Activated CD8-positive, alpha-beta T cell treated with anti-CD3 and anti-CD28 coated beads, Interleukin-2, amount 10 ng/mL, durations not matched to agents 7 days and 5 days (primary cell): ENCODE data around the gene POLR1D. TPM values are rescaled to one million over a fixed set of nuclear protein-coding genes. Genes with fewer than 3 reads are reported as not detected.

Experiments used
- ATAC-seq: fragments of 150-1000 bp; cut with Tn5 transposase; one replicate; pipeline ENCODE4 v1.10.0; 2021; ENCODE audit warnings: moderate library complexity
- CTCF ChIA-PET: fragments of 350-600 bp; sonication (Branson Sonifier 250); formaldehyde crosslinking; loops from one replicate; lab custom pipeline; 2021; ENCODE audit warnings: antibody characterized with exemption; lab: Charles Lee
- POLR2A ChIA-PET: fragments of 350-600 bp; sonication (Branson Sonifier 250); formaldehyde crosslinking; loops from one replicate; lab custom pipeline; 2021; ENCODE audit warnings: antibody characterized with exemption; lab: Charles Lee
- DNase-seq: peaks from one replicate; pipeline ENCODE4 v3.0.0-alpha.2; 2020
- H3K27ac Mint-ChIP-seq: one replicate; pipeline ENCODE4 v1.8.0; 2021; ENCODE audit warnings: mild to moderate bottlenecking, mixed read lengths
- H3K27me3 Mint-ChIP-seq: one replicate; pipeline ENCODE4 v1.8.0; 2021; ENCODE audit warnings: low read depth, mixed read lengths
- H3K36me3 Mint-ChIP-seq: one replicate; pipeline ENCODE4 v1.8.0; 2021; ENCODE audit warnings: low read depth, mixed read lengths
- H3K4me1 Mint-ChIP-seq: one replicate; pipeline ENCODE4 v1.8.0; 2021; ENCODE audit warnings: low read depth, mixed read lengths
- H3K4me3 Mint-ChIP-seq: one replicate; pipeline ENCODE4 v1.8.0; 2021; ENCODE audit warnings: mild to moderate bottlenecking, mixed read lengths
- H3K9me3 Mint-ChIP-seq: one replicate; pipeline ENCODE4 v1.8.0; 2022; ENCODE audit warnings: mixed read lengths; ENCODE audit not compliant: insufficient read depth
- total RNA-seq, 2 experiments: library from RNA; stranded (reverse); gene quantifications; one replicate each; pipeline ENCODE4 v1.2.3, GENCODE V29; 2021

Gene POLR1D
- total RNA-seq, 2 experiments from 2014 or later: 140 to 142 TPM

- DNase-seq (no peak), ATAC-seq (no peak)
- H3K27ac Mint-ChIP-seq: no peak overlapping the region
- ChIA-PET POLR2A (no interaction called here), CTCF (interaction anchor here (0.6 kb wide), 1 partner anchor 92 kb away, joined by 3 read pairs; no protein-coding TSS in a partner anchor)
- no peak overlapping the region for H3K4me3 Mint-ChIP-seq
- no peaks in the 10 kb centered on the region for H3K27me3 Mint-ChIP-seq
- H3K4me1 Mint-ChIP-seq: no peaks in the 10 kb centered on the region
- H3K9me3 Mint-ChIP-seq: no peaks in the 10 kb centered on the region
- peaks cover 9% of the 10 kb centered on the region for H3K36me3 Mint-ChIP-seq
These were observed 39.3 kb downstream of the POLR1D start for GRCh38 chr13:27661017-27661416.

DNA sequence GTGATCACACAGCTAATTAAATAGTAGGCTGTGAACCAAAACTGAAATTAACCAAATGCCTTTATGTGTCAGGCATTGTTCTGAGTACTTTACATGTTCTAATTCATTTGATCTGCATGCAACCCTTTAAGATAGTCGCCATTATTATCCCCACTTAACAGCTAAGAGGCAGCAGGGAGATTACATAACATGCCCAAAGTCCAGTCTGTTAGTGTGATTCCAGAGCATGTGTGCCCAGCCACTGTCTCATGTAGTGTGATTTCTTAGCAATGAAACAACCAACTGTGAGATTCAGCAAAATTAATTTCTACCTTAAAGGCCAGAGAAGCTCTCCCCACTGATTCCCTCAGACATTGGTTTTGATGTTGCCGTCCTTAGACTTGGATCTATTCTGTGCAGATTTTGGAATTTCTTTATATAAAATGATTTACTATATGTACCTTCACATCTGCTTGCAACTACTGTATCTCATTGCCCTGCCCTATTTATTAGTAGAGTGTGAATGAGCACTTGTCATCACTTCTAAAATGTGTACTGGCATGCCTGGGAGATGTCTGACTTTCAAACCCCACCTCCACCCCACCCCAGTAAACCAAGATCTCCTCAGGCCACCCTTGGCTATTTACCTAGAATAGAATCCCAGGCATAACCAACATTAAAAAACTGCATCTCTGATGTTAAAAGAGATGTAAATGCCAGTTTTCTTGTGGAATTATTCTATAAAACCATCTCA, 41.2 kb downstream of the POLR1D start:
- Mint-ChIP-seq H3K9me3 (no peaks in the 10 kb centered on the region), H3K36me3 (peaks cover 10% of the 10 kb centered on the region), H3K4me1 (no peaks in the 10 kb centered on the region), H3K27ac (no peak overlapping the region), H3K27me3 (no peaks in the 10 kb centered on the region), H3K4me3 (no peak overlapping the region)
- DNase-seq: no peak
- no peak for ATAC-seq
- POLR2A ChIA-PET: no interaction called here
- CTCF ChIA-PET: no interaction called here

GRCh38 chr13:27663947-27664346, 42.3 kb downstream of the POLR1D start:
- POLR2A ChIA-PET: no interaction called here
- no peak overlapping the region for H3K27ac Mint-ChIP-seq
- CTCF ChIA-PET: no interaction called here
- no peaks in the 10 kb centered on the region for H3K9me3 Mint-ChIP-seq
- DNase-seq (no peak), ATAC-seq (no peak)
- H3K4me3 Mint-ChIP-seq: no peak overlapping the region
- H3K27me3 Mint-ChIP-seq: no peaks in the 10 kb centered on the region
- H3K36me3 Mint-ChIP-seq: peaks cover 10% of the 10 kb centered on the region
- no peaks in the 10 kb centered on the region for H3K4me1 Mint-ChIP-seq

DNA sequence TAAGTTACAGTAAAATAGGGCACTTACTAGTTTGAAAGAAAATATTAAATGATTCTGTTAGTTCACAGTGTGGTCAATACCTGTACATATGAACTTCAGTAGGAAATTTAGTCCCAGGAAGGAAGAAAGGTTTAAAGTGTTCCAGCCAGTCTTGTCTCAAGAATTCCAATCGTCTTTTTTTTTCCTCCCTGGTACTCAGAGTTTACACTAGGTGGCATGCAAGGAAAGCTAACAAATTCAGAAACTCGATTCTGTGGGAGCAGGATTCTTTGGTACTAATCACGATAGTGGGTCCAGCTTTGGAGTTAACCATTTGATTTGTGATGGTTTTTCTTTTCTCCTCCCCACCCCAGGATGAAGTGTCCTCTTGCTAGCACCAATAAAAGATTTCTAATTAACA, 43.6 kb downstream of the POLR1D start:
- no peaks in the 10 kb centered on the region for H3K4me1 Mint-ChIP-seq
- POLR2A ChIA-PET: no interaction called here
- H3K4me3 Mint-ChIP-seq: no peak overlapping the region
- DNase-seq: no peak
- H3K36me3 Mint-ChIP-seq: peaks cover 10% of the 10 kb centered on the region
- H3K9me3 Mint-ChIP-seq: no peaks in the 10 kb centered on the region
- no peaks in the 10 kb centered on the region for H3K27me3 Mint-ChIP-seq
- CTCF ChIA-PET: no interaction called here
- H3K27ac Mint-ChIP-seq: no peak overlapping the region
- no peak for ATAC-seq

- no peaks in the 10 kb centered on the region for H3K9me3 Mint-ChIP-seq
- ChIA-PET POLR2A (no interaction called here), CTCF (no interaction called here)
- no peaks in the 10 kb centered on the region for H3K27me3 Mint-ChIP-seq
- DNase-seq (no peak), ATAC-seq (no peak)
- no peaks in the 10 kb centered on the region for H3K4me1 Mint-ChIP-seq
- peaks cover 8% of the 10 kb centered on the region for H3K36me3 Mint-ChIP-seq
- H3K27ac Mint-ChIP-seq: no peak overlapping the region
- H3K4me3 Mint-ChIP-seq: no peak overlapping the region
These were observed 44.1 kb downstream of the POLR1D start for GRCh38 chr13:27665761-27666160.

DNA sequence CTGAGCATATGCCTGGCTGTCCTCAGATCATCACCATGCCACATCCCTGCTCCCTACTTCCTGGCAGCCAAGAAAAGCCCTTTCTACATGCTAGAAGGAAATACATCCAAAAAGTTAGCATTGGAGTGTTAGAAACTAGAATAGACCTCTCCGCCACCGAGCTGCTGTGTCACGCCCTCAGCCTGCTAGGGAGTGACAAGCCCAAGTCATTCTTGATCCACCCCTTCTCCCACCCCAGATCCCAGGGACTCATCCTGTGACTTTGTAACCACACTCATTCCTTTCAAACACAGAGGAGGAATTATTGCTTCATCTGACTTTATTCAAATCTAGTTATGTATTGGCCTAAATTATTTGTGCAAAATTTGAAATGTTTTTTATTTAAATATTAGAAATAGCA, 45.3 kb downstream of the POLR1D start:
- peaks cover 10% of the 10 kb centered on the region for H3K36me3 Mint-ChIP-seq
- no peak overlapping the region for H3K27ac Mint-ChIP-seq
- CTCF ChIA-PET: no interaction called here
- DNase-seq (no peak), ATAC-seq (no peak)
- no peak overlapping the region for H3K4me3 Mint-ChIP-seq
- no peaks in the 10 kb centered on the region for H3K9me3 Mint-ChIP-seq
- no peaks in the 10 kb centered on the region for H3K4me1 Mint-ChIP-seq
- no peaks in the 10 kb centered on the region for H3K27me3 Mint-ChIP-seq
- POLR2A ChIA-PET: no interaction called here

DNA sequence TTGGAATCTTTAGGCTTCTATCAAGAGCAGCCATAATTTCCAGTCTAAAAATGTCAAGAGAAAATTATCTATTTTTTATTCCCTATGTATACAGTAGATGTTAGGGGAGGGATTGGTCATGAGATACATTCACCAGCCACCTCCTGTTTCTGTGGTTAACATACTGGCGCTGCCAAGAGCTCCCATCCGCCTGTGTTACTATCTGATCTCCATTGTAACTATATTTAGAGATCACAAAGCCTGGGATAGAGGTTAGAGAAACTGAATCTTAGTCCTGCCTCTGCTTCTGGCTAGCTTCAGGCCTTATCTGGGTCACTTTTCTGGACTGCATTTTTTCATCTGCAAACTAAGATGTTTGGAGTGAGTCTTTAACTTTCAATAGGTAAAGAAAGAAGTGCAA, 46.3 kb downstream of the POLR1D start:
- H3K9me3 Mint-ChIP-seq: no peaks in the 10 kb centered on the region
- H3K27ac Mint-ChIP-seq: no peak overlapping the region
- DNase-seq (no peak), ATAC-seq (no peak)
- peaks cover 10% of the 10 kb centered on the region for H3K36me3 Mint-ChIP-seq
- H3K27me3 Mint-ChIP-seq: no peaks in the 10 kb centered on the region
- CTCF ChIA-PET: interaction anchor here (0.9 kb wide), 1 partner anchor 18 kb away, joined by 4 read pairs; no protein-coding TSS in a partner anchor
- H3K4me3 Mint-ChIP-seq: no peak overlapping the region
- H3K4me1 Mint-ChIP-seq: no peaks in the 10 kb centered on the region
- POLR2A ChIA-PET: no interaction called here

GRCh38 chr13:27670861-27671260, 49.2 kb downstream of the POLR1D start:
- ATAC-seq: no peak
- no peak overlapping the region for H3K4me3 Mint-ChIP-seq
- ChIA-PET CTCF (no interaction called here), POLR2A (no interaction called here)
- H3K27me3 Mint-ChIP-seq: no peaks in the 10 kb centered on the region
- no peak overlapping the region for H3K27ac Mint-ChIP-seq
- no peak for DNase-seq
- H3K9me3 Mint-ChIP-seq: no peaks in the 10 kb centered on the region
- peaks cover 7% of the 10 kb centered on the region for H3K36me3 Mint-ChIP-seq
- no peaks in the 10 kb centered on the region for H3K4me1 Mint-ChIP-seq

DNA sequence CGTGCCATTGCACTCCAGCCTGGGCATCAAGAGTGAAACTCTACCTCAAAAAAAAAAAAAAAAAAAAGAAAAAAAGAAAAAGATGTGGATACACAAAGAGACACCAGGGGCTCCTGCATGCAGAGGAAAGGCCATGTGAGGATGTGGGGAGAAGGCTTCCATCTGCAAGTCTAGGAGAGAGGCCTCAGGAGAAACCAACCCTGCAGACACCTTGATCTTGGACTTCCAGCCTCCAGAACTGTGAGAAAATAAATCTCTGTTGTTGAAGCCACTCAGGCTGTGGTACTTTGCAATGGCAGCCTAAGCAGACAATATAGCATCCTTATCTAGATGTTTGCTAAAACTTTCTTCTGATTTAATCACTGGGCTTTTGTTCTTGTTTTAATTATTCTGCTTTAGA, 50.3 kb downstream of the POLR1D start:
- ChIA-PET POLR2A (no interaction called here), CTCF (no interaction called here)
- ATAC-seq (no peak), DNase-seq (no peak)
- H3K4me3 Mint-ChIP-seq: no peak overlapping the region
- no peak overlapping the region for H3K27ac Mint-ChIP-seq
- H3K9me3 Mint-ChIP-seq: no peaks in the 10 kb centered on the region
- H3K4me1 Mint-ChIP-seq: no peaks in the 10 kb centered on the region
- peaks cover 3% of the 10 kb centered on the region for H3K36me3 Mint-ChIP-seq
- H3K27me3 Mint-ChIP-seq: no peaks in the 10 kb centered on the region

Other genes with a start within 250 kb of the POLR1D start
- gene GTF3A, start 197.3 kb upstream of the POLR1D start, total RNA-seq: 100 to 1,000 TPM; 227 to 233 TPM
- 10 to 100 TPM; 39.9 to 44.7 TPM for gene MTIF3, start 171.3 kb upstream of the POLR1D start, total RNA-seq
- gene LNX2, start 1.4 kb upstream of the POLR1D start, total RNA-seq: 1 to 10 TPM; 7.1 to 7.6 TPM
- gene GSX1, start 170.6 kb downstream of the POLR1D start, total RNA-seq: not detected